A549 (cell line): ENCODE data around the gene ULK2. TPM values are rescaled to one million over a fixed set of nuclear protein-coding genes. Genes with fewer than 3 reads are reported as not detected.
A peak's percentile ranks its signal among the peaks of the same experiment; 100 is the strongest.

Experiments used
- ATAC-seq, 2 experiments: fragments of 200-7000 bp in 1 of 2; fragments of >200 bp in 1 of 2; cut with Nextera tagmentation in 1 of 2; cut with Tn5 transposase in 1 of 2; 3 replicates each; pipeline versions ENCODE4 v1.8.0 to v1.9.1; 2018 to 2020; ENCODE audit warnings: mild to moderate bottlenecking in 1 of 2, moderate library complexity in 1 of 2
- CTCF ChIA-PET: fragments of 300-600 bp; sonication (Branson Sonifier 250); formaldehyde crosslinking; extraction: SDS; loops from one replicate; lab custom pipeline; 2021; ENCODE audit warnings: antibody characterized with exemption, inconsistent platforms; lab: Yijun Ruan, JAX
- POLR2A ChIA-PET: fragments of 350-600 bp; formaldehyde crosslinking; extraction: SDS; loops from one replicate; lab custom pipeline; 2021; ENCODE audit warnings: antibody characterized with exemption, inconsistent platforms; lab: Yijun Ruan, JAX
- DNase-seq, 2 experiments: peaks; one replicate each; pipeline versions ENCODE4 v3.0.0 to v3.0.0-alpha.2; 2011 to 2016; ENCODE audit warnings: low read depth in 1 of 2, low spot score in 1 of 2
- FAIRE-seq: peaks from 2 replicates; lab custom pipeline; 2011; peaks lifted over from hg19 to GRCh38; lab: Jason Lieb, UNC
- H3K27ac ChIP-seq, 2 experiments: fragments of >200 bp; sonication (Bioruptor Twin); formaldehyde crosslinking; 3 replicates each; pipeline ENCODE4 v1.5.1; 2016 to 2017
- H3K4me1 ChIP-seq: fragments of >200 bp; sonication (Bioruptor Twin); formaldehyde crosslinking; 3 replicates; pipeline ENCODE4 v1.6.1; 2016
- H3K4me2 ChIP-seq: fragments of >200 bp; sonication (Bioruptor Twin); formaldehyde crosslinking; 3 replicates; pipeline ENCODE4 v1.6.1; 2016
- H3K4me3 ChIP-seq: fragments of >200 bp; sonication (Bioruptor Twin); formaldehyde crosslinking; 3 replicates; pipeline ENCODE4 v1.5.1; 2016
- H3K9me3 ChIP-seq: fragments of >200 bp; sonication (Bioruptor Twin); formaldehyde crosslinking; 3 replicates; pipeline ENCODE4 v1.6.1; 2016
- CBX2 ChIP-seq: fragments of 200-600 bp; sonication (generic); IDR thresholded peaks from 2 replicates; pipeline ENCODE4 v1.6.1; 2016; ENCODE audit warnings: low read depth, mild to moderate bottlenecking, borderline replicate concordance
- CBX8 ChIP-seq: fragments of 200-600 bp; sonication (generic); IDR thresholded peaks from 2 replicates; pipeline ENCODE4 v1.6.1; 2016
- CHD2 ChIP-seq: fragments of 150-350 bp; IDR thresholded peaks from 2 replicates; pipeline ENCODE4 v1.6.1; 2014; ENCODE audit warnings: low read length; ENCODE audit not compliant: partially characterized antibody
- EHMT2 ChIP-seq: fragments of 200-600 bp; sonication (generic); IDR thresholded peaks from 2 replicates; pipeline ENCODE4 v1.6.1; 2016; ENCODE audit warnings: antibody characterized with exemption, low read depth, mild to moderate bottlenecking, moderate library complexity
- ELK1 ChIP-seq: fragments of 150-350 bp; IDR thresholded peaks from 2 replicates; pipeline ENCODE4 v1.6.1; 2014; ENCODE audit warnings: low read depth, mild to moderate bottlenecking, low read length
- ESRRA ChIP-seq: fragments of 150-350 bp; IDR thresholded peaks from 2 replicates; pipeline ENCODE4 v1.6.1; 2014; ENCODE audit warnings: mild to moderate bottlenecking, low read length, borderline replicate concordance
- FOXS1 ChIP-seq: fragments of 250-450 bp; sonication (Bioruptor Pico); IDR thresholded peaks from 2 replicates; pipeline ENCODE4 v1.5.0; 2020; ENCODE audit warnings: mild to moderate bottlenecking, moderate library complexity
- HDAC2 ChIP-seq: fragments of 200-600 bp; sonication (generic); IDR thresholded peaks from 2 replicates; pipeline ENCODE4 v1.6.1; 2016
- HMGXB4 ChIP-seq: fragments of 250-450 bp; sonication (Bioruptor Pico); IDR thresholded peaks from 2 replicates; pipeline ENCODE4 v1.5.0; 2021; ENCODE audit warnings: mild to moderate bottlenecking, moderate library complexity, borderline replicate concordance
- HOXA7 ChIP-seq: fragments of 250-450 bp; sonication (Bioruptor Pico); IDR thresholded peaks from 2 replicates; pipeline ENCODE4 v1.5.0; 2020; ENCODE audit warnings: mild to moderate bottlenecking, moderate library complexity
- HOXB13 ChIP-seq: fragments of 250-450 bp; sonication (Bioruptor Pico); IDR thresholded peaks from 2 replicates; pipeline ENCODE4 v1.5.0; 2020; ENCODE audit warnings: low read depth, mild to moderate bottlenecking, moderate library complexity
- JUNB ChIP-seq: fragments of >200 bp; sonication (Bioruptor Twin); formaldehyde crosslinking; IDR thresholded peaks from 2 replicates; pipeline ENCODE4 v1.6.1; 2016
- MAFK ChIP-seq: fragments of 450-650 bp; IDR thresholded peaks from 2 replicates; pipeline ENCODE4 v1.6.1; 2014; ENCODE audit not compliant: partially characterized antibody
- MAX ChIP-seq: IDR thresholded peaks from 2 replicates; pipeline ENCODE4 v1.6.1; 2012
- NFE2L2 ChIP-seq: fragments of 150-350 bp; conservative IDR thresholded peaks from 2 replicates; pipeline ENCODE4 v1.6.1; 2014; ENCODE audit warnings: low read length
- NPAS2 ChIP-seq: fragments of 250-450 bp; sonication (Bioruptor Pico); IDR thresholded peaks from 2 replicates; pipeline ENCODE4 v1.8.0; 2022; ENCODE audit warnings: mild to moderate bottlenecking, moderate library complexity, borderline replicate concordance
- NR3C1 ChIP-seq: fragments of >200 bp; sonication (Bioruptor Twin); formaldehyde crosslinking; IDR thresholded peaks from 3 replicates; pipeline ENCODE4 v1.6.1; 2017
- POLR2AphosphoS2 ChIP-seq: conservative IDR thresholded peaks from 2 replicates; pipeline ENCODE4 v1.6.1; 2012; ENCODE audit warnings: low read length, improper control_type of control experiment, inconsistent platforms
- RARB ChIP-seq: fragments of 250-450 bp; sonication (Bioruptor Pico); IDR thresholded peaks from 2 replicates; pipeline ENCODE4 v1.8.0; 2021; ENCODE audit warnings: mild to moderate bottlenecking, moderate library complexity
- RFX5 ChIP-seq: fragments of 450-650 bp; IDR thresholded peaks from 2 replicates; pipeline ENCODE4 v1.7.1; 2014; ENCODE audit warnings: antibody characterized with exemption, mild to moderate bottlenecking, moderate library complexity
- RNF2 ChIP-seq: fragments of 200-600 bp; sonication (generic); IDR thresholded peaks from 2 replicates; pipeline ENCODE4 v1.6.1; 2016; ENCODE audit warnings: low read depth, mild to moderate bottlenecking, antibody characterized with exemption, moderate library complexity, borderline replicate concordance
- SMC3 ChIP-seq: fragments of >200 bp; sonication (Bioruptor Twin); formaldehyde crosslinking; IDR thresholded peaks from 3 replicates; pipeline ENCODE4 v1.6.1; 2018; ENCODE audit warnings: inconsistent platforms
- SREBF2 ChIP-seq: fragments of 450-650 bp; IDR thresholded peaks from 2 replicates; pipeline ENCODE4 v1.6.1; 2014; ENCODE audit warnings: mild to moderate bottlenecking, moderate library complexity
- TFCP2L1 ChIP-seq: fragments of 250-450 bp; sonication (Bioruptor Pico); IDR thresholded peaks from 2 replicates; pipeline ENCODE4 v1.5.0; 2021; ENCODE audit warnings: mild to moderate bottlenecking
- TP53 ChIP-seq: fragments of 250-450 bp; sonication (Bioruptor Pico); IDR thresholded peaks from 2 replicates; pipeline ENCODE4 v1.5.0; 2021; ENCODE audit warnings: mild to moderate bottlenecking, moderate library complexity
- ZC3H11A ChIP-seq: fragments of 450-650 bp; IDR thresholded peaks from 2 replicates; pipeline ENCODE4 v1.6.1; 2014; ENCODE audit warnings: antibody characterized with exemption, mild to moderate bottlenecking
- ZSCAN20 ChIP-seq: fragments of 250-450 bp; sonication (Bioruptor Pico); IDR thresholded peaks from 2 replicates; pipeline ENCODE4 v1.8.0; 2022; ENCODE audit warnings: mild to moderate bottlenecking, moderate library complexity
- WGBS: methylation state at CpG from one replicate; pipeline ENCODE4 v1.1.6; 2017; ENCODE audit errors: missing lambda C conversion rate; 5-methylcytosine and 5-hydroxymethylcytosine counted together
- polyA plus RNA-seq, 4 experiments: library from polyadenylated mRNA; depleted of rRNA in 3 of 4; stranded (reverse); fragments of >200 nt; fragmentation: RNase III in 1 of 4; extraction: RNeasy Plus Mini Kit Qiagen cat#74134 plus additional on column Dnase treatment in 1 of 4; gene quantifications; 2 replicates in 3 of 4; 3 replicates in 1 of 4; pipeline ENCODE4 v1.2.3, GENCODE V29; 2011 to 2017
- TF ChIP-seq, protein P1 (sequence below): fragments of >200 bp; sonication (Bioruptor Twin); formaldehyde crosslinking; IDR thresholded peaks from 3 replicates; pipeline ENCODE4 v1.5.1; 2016
- TF ChIP-seq, protein P2 (sequence below): fragments of 250-450 bp; sonication (Bioruptor Pico); IDR thresholded peaks from 2 replicates; pipeline ENCODE4 v1.5.0; 2020; ENCODE audit warnings: low read depth, mild to moderate bottlenecking, moderate library complexity
- TF ChIP-seq, protein P3 (sequence below): fragments of 200-600 bp; sonication (generic); IDR thresholded peaks from 2 replicates; pipeline ENCODE4 v1.6.1; 2016; ENCODE audit warnings: antibody characterized with exemption, mild to moderate bottlenecking, moderate library complexity

ULK2 gene
- polyA plus RNA-seq, 2 of the 4 experiments (the other 2 are of a cell fraction): 14.4 to 40.9 TPM

GRCh38 chr17:19752216-19753050 lies 115.3 kb downstream of the ULK2 start:
- Histone ChIP-seq H3K4me2 (peak overlapping the region; percentile 77), H3K4me1 (peaks cover 71% of the 10 kb centered on the region), H3K9me3 (no peaks in the 10 kb centered on the region), H3K4me3 (no peak overlapping the region; the same call in 2 of the 3 replicates), H3K27ac (peak overlapping the region; percentile 98 to 100)
- FAIRE-seq (peak; percentile 13), DNase-seq (peak in 1 of 2 experiments; percentile 88), ATAC-seq (peak; percentile 7 to 22)
- WGBS: 2% methylated on average over 15 of the region's 15 CpGs
- CTCF ChIA-PET: interaction anchor here (0.6 to 22.4 kb wide), 22 partner anchors 3 to 406 kb away, joined by 3 to 681 read pairs (median 6); partner anchors contain the start of genes ALDH3A1, ALDH3A2, B9D1 and SLC47A1
- POLR2A ChIA-PET: interaction anchor here (0.6 to 5.6 kb wide), 17 partner anchors 9 to 390 kb away, joined by 3 to 87 read pairs (median 6); partner anchors contain the start of genes ALDH3A2, B9D1 and MAPK7
- TF ChIP-seq ZSCAN20 (peak; percentile 53), TP53 (CRISPR knock-in tag) (peak; percentile 78), NPAS2 (peak; percentile 58; the same call in 1 of the 2 replicates), HDAC2 (no peak), TFCP2L1 (CRISPR knock-in tag) (no peak; the same call in none of the 2 replicates), CBX8 (no peak), SREBF2 (no peak), NR3C1 (no peak), RNF2 (no peak), HOXB13 (peak; percentile 95), RARB (CRISPR knock-in tag) (peak; percentile 58), EHMT2 (no peak), CBX2 (no peak), ELK1 (no peak), ESRRA (no peak), POLR2AphosphoS2 (no peak), MAX (peak; percentile 82), JUNB (0 out of 2 replicates have a peak, but pooled peaks have one; percentile 12), FOXS1 (CRISPR knock-in tag) (peak; percentile 20), CHD2 (no peak), MAFK (peak; percentile 51), ZC3H11A (no peak), HMGXB4 (peak; percentile 79), HOXA7 (CRISPR knock-in tag) (peak; percentile 86), SMC3 (no peak), RFX5 (no peak), NFE2L2 (no peak)
- TF ChIP-seq, protein P1, sequence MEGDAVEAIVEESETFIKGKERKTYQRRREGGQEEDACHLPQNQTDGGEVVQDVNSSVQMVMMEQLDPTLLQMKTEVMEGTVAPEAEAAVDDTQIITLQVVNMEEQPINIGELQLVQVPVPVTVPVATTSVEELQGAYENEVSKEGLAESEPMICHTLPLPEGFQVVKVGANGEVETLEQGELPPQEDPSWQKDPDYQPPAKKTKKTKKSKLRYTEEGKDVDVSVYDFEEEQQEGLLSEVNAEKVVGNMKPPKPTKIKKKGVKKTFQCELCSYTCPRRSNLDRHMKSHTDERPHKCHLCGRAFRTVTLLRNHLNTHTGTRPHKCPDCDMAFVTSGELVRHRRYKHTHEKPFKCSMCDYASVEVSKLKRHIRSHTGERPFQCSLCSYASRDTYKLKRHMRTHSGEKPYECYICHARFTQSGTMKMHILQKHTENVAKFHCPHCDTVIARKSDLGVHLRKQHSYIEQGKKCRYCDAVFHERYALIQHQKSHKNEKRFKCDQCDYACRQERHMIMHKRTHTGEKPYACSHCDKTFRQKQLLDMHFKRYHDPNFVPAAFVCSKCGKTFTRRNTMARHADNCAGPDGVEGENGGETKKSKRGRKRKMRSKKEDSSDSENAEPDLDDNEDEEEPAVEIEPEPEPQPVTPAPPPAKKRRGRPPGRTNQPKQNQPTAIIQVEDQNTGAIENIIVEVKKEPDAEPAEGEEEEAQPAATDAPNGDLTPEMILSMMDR: no peak
- TF ChIP-seq, protein P2, sequence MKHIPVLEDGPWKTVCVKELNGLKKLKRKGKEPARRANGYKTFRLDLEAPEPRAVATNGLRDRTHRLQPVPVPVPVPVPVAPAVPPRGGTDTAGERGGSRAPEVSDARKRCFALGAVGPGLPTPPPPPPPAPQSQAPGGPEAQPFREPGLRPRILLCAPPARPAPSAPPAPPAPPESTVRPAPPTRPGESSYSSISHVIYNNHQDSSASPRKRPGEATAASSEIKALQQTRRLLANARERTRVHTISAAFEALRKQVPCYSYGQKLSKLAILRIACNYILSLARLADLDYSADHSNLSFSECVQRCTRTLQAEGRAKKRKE: peak; percentile 94
- TF ChIP-seq, protein P3, sequence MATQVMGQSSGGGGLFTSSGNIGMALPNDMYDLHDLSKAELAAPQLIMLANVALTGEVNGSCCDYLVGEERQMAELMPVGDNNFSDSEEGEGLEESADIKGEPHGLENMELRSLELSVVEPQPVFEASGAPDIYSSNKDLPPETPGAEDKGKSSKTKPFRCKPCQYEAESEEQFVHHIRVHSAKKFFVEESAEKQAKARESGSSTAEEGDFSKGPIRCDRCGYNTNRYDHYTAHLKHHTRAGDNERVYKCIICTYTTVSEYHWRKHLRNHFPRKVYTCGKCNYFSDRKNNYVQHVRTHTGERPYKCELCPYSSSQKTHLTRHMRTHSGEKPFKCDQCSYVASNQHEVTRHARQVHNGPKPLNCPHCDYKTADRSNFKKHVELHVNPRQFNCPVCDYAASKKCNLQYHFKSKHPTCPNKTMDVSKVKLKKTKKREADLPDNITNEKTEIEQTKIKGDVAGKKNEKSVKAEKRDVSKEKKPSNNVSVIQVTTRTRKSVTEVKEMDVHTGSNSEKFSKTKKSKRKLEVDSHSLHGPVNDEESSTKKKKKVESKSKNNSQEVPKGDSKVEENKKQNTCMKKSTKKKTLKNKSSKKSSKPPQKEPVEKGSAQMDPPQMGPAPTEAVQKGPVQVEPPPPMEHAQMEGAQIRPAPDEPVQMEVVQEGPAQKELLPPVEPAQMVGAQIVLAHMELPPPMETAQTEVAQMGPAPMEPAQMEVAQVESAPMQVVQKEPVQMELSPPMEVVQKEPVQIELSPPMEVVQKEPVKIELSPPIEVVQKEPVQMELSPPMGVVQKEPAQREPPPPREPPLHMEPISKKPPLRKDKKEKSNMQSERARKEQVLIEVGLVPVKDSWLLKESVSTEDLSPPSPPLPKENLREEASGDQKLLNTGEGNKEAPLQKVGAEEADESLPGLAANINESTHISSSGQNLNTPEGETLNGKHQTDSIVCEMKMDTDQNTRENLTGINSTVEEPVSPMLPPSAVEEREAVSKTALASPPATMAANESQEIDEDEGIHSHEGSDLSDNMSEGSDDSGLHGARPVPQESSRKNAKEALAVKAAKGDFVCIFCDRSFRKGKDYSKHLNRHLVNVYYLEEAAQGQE: no peak
